ENCODE results near the gene REPIN1. TPM values are rescaled to one million over a fixed set of nuclear protein-coding genes. Genes with fewer than 3 reads are reported as not detected.

REPIN1 gene
- total and polyA plus RNA-seq, 9 of the 15 experiments (the other 6 are each of a cell fraction or from before 2014, with no cell fraction given), result 8.1 to 283 (median 94.3) TPM

DNA sequence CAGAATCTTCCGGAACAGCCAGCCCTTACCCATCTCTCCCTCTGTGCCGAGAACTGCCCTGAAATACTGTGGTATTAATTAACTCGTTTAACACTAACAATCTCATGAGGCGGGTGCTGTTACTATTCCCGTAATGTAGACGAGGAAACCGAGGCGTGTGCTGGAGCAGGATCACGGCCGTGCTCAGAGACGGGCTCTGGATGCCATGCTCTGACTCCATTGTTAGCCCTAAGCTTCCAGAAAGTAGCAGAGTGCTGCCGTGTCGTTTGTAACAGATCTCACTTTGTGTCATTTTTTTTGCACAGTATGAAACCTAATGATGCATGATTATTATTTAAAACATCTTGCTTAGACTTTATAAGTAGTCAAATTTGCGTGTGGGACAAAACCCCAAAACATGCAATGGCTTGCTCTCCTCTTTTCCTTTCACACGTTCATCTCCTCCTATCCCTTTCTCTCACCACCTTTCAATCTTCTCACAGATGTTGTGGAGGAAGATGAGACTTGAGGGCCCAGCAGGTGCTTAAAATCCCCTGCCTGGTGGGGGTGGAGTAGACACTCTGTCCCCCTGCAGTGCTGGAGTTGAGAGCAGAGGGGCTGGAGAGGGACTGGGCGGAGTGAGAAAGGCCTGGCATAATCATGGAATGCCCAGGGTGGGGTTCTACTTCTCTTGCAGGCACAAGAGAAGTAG, 44.8 kb upstream of the REPIN1 start:
- Histone ChIP-seq H3K4me2 (ENCODE audit: insufficient read depth, low read length) (peak overlapping the region; percentile 100), H3K9me1 (ENCODE audit: control insufficient read depth, insufficient read depth, low read length) (no peaks in the 10 kb centered on the region), H3K27me3 (ENCODE audit: control insufficient read depth in 2 of 2, insufficient read depth in 2 of 2, low read length in 2 of 2) (no peaks in the 10 kb centered on the region), H3K36me3 (ENCODE audit: control insufficient read depth, insufficient read depth, low read length) (peaks cover 58% of the 10 kb centered on the region), H3K9me3 (replicated peaks; ENCODE audit: control insufficient read depth, insufficient read depth, low read depth, low read length) (no peaks in the 10 kb centered on the region), H4K20me1 (replicated peaks; ENCODE audit: control insufficient read depth, insufficient read depth, low read length) (no peaks in the 10 kb centered on the region), H3K79me2 (ENCODE audit: control insufficient read depth, insufficient read depth, low read length) (peaks cover 91% of the 10 kb centered on the region), H3K9ac (ENCODE audit: insufficient read depth in 1 of 2, low read depth in 2 of 2, low read length in 2 of 2) (peak overlapping the region; percentile 96), H2AFZ (ENCODE audit: low read depth, low read length) (peak overlapping the region; percentile 79), H3K4me1 (replicated peaks in 1 of 2; ENCODE audit: control insufficient read depth in 2 of 2, insufficient read depth in 2 of 2, low read length in 2 of 2) (peaks cover 44 to 46% of the 10 kb centered on the region in 2 experiments), H3K27ac (ENCODE audit: extremely low read depth, low read depth, low read length) (peak overlapping the region; percentile 99), H3K4me3 (peak overlapping the region; percentile 68)
- POLR2A ChIA-PET, result interaction anchor here (0.6 to 5.9 kb wide), 7 partner anchors 8 to 757 kb away, joined by 3 to 35 read pairs (median 3); partner anchors contain the start of genes FASTK and REPIN1
- intact Hi-C loops (cut with micrococcal nuclease), result loop anchor here (1.0 to 5.0 kb wide), 4 partner anchors 32 to 633 kb away; partner anchors contain the start of gene REPIN1
- 5% methylated on average over 16 of the region's 16 CpGs for WGBS (ENCODE audit: insufficient coverage, low coverage, missing lambda C conversion rate)
- TSS peak; percentile 46 for BruUV-seq (replicated peaks)
- ATAC-seq (peak; percentile 21), DNase-seq (ENCODE audit: extremely low read depth in 1 of 4, low spot score in 3 of 4) (peak in 3 of 4 experiments; percentile 37 to 51 (median 45)), FAIRE-seq (peak; percentile 60)
- in situ Hi-C loops (cut with MboI), result loop anchor here (5.0 kb wide), 1 partner anchor 37 kb away; no protein-coding TSS in a partner anchor
- CTCF ChIA-PET (ENCODE audit: low intra/inter-chr PET ratio), result interaction anchor here (1.4 kb wide), 1 partner anchor 37 kb away, joined by 3 read pairs; no protein-coding TSS in a partner anchor
- TF ChIP-seq ZNF75A (CRISPR knock-in tag; IDR thresholded peaks at IDR 0.05) (no peak), HDGF (IDR thresholded peaks at IDR 0.05) (0 out of 2 replicates have a peak, but pooled peaks have one; percentile 19), RUNX1 (IDR thresholded peaks at IDR 0.05; ENCODE audit: low read depth) (peak; percentile 44; the same call in 1 of the 2 replicates), ZBTB7A (IDR thresholded peaks at IDR 0.05; ENCODE audit: borderline replicate concordance, control insufficient read depth, low read depth, low read length) (peak; percentile 41; the same call in 1 of the 2 replicates), DPF2 (IDR thresholded peaks at IDR 0.05) (no peak), GTF2E2 (tag; IDR thresholded peaks at IDR 0.05) (peak; percentile 3), FOSL1 (tag; conservative IDR thresholded peaks at IDR 0.05) (no peak), JUNB (CRISPR knock-in tag; conservative IDR thresholded peaks at IDR 0.05) (0 out of 2 replicates have a peak, but pooled peaks have one; percentile 9), ZNF707 (CRISPR knock-in tag; conservative IDR thresholded peaks at IDR 0.05) (no peak), FOXM1 (IDR thresholded peaks at IDR 0.05; ENCODE audit: low read depth) (no peak), FOXM1 (CRISPR knock-in tag; IDR thresholded peaks at IDR 0.05; ENCODE audit: low read depth) (0 out of 2 replicates have a peak, but pooled peaks have one; percentile 38)
- TF ChIP-seq, protein P1, sequence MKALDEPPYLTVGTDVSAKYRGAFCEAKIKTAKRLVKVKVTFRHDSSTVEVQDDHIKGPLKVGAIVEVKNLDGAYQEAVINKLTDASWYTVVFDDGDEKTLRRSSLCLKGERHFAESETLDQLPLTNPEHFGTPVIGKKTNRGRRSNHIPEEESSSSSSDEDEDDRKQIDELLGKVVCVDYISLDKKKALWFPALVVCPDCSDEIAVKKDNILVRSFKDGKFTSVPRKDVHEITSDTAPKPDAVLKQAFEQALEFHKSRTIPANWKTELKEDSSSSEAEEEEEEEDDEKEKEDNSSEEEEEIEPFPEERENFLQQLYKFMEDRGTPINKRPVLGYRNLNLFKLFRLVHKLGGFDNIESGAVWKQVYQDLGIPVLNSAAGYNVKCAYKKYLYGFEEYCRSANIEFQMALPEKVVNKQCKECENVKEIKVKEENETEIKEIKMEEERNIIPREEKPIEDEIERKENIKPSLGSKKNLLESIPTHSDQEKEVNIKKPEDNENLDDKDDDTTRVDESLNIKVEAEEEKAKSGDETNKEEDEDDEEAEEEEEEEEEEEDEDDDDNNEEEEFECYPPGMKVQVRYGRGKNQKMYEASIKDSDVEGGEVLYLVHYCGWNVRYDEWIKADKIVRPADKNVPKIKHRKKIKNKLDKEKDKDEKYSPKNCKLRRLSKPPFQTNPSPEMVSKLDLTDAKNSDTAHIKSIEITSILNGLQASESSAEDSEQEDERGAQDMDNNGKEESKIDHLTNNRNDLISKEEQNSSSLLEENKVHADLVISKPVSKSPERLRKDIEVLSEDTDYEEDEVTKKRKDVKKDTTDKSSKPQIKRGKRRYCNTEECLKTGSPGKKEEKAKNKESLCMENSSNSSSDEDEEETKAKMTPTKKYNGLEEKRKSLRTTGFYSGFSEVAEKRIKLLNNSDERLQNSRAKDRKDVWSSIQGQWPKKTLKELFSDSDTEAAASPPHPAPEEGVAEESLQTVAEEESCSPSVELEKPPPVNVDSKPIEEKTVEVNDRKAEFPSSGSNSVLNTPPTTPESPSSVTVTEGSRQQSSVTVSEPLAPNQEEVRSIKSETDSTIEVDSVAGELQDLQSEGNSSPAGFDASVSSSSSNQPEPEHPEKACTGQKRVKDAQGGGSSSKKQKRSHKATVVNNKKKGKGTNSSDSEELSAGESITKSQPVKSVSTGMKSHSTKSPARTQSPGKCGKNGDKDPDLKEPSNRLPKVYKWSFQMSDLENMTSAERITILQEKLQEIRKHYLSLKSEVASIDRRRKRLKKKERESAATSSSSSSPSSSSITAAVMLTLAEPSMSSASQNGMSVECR (CRISPR knock-in tag; IDR thresholded peaks at IDR 0.05), result peak; percentile 23; the same call in 1 of the 2 replicates
- TF ChIP-seq, protein P2, sequence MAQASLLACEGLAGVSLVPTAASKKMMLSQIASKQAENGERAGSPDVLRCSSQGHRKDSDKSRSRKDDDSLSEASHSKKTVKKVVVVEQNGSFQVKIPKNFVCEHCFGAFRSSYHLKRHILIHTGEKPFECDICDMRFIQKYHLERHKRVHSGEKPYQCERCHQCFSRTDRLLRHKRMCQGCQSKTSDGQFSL (CRISPR knock-in tag; IDR thresholded peaks at IDR 0.05), result no peak
- TF ChIP-seq, protein P2 (tag; IDR thresholded peaks at IDR 0.05), result 0 out of 4 replicates have a peak, but pooled peaks of 1 of the 2 experiments have one; percentile 1
- TF ChIP-seq, protein P3, sequence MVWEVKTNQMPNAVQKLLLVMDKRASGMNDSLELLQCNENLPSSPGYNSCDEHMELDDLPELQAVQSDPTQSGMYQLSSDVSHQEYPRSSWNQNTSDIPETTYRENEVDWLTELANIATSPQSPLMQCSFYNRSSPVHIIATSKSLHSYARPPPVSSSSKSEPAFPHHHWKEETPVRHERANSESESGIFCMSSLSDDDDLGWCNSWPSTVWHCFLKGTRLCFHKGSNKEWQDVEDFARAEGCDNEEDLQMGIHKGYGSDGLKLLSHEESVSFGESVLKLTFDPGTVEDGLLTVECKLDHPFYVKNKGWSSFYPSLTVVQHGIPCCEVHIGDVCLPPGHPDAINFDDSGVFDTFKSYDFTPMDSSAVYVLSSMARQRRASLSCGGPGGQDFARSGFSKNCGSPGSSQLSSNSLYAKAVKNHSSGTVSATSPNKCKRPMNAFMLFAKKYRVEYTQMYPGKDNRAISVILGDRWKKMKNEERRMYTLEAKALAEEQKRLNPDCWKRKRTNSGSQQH (CRISPR knock-in tag; IDR thresholded peaks at IDR 0.05), result 0 out of 2 replicates have a peak, but pooled peaks have one; percentile 28

All from K562 (cell line).